HG03457 (cell line): ENCODE data around the gene MIPOL1.
"Not testable (repeated sequence)": the region's sequence is repeated elsewhere in the genome, so short reads cannot be mapped to it uniquely, and the experiment has no call there.

Source experiments
- ATAC-seq: cut with Tn5 transposase; IDR thresholded peaks from one replicate; pipeline ENCODE4 v1.9.1; 2021; ENCODE audit warnings: moderate number of reproducible peaks; ENCODE audit not compliant: unreplicated experiment

Gene MIPOL1

GRCh38 chr14:37397157-37397940 is 199.6 kb downstream of the MIPOL1 start:
- not testable (repeated sequence) for ATAC-seq

DNA sequence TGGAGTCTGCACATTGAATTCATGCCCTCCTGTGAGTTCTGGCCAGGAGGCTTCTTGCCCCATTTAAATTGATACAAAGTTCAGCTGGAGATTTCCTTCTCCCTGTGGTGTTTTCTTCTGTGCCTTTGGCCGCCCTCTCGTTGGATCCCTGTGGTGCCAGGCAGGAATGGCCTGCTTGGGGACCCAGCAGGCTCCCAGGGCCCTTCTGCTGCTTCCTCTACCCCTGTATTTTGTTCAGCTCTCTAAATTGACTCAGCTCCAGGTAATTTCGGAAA is 200.1 kb downstream of the MIPOL1 start:
- ATAC-seq = no peak

DNA sequence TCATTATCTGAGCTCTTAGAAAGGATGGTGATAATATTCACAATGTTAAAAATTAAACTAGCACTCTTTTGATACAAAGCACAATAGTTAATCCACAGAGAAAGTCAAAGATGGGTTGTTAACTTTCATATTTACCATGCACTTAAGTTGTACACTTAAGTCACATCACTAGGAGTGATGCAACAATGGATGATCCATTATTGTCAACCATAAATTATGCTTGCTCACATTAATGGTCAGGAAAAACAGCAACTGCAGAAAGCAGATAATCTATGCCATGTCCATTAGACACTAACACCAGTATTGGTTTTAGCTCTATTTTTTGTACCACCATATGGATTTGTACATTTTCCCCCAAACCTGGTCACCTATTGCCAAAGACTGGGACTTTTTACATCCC is 201.8 kb downstream of the MIPOL1 start:
- ATAC-seq = no peak

GRCh38 chr14:37401093-37401492 is 203.4 kb downstream of the MIPOL1 start:
- no peak for ATAC-seq

DNA sequence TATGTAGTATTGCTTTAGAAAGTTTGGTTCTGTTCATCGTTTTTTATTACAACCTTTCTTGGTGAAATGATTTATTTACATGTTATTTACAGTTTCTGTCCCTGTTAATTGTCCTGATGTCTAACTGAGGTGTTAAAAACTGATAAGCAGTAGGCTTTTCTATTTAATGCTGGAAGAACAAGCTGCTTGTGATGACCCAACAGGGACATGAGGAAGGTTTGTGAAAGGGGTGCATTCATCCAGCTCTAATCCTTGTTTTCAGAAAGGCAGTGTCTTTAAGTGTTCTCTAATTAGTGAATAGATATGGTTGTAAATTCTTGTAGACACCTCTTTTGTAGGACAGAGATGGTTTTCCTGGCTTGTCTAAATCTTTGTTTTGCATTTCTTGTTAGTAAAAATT is 205.9 kb downstream of the MIPOL1 start:
- no peak for ATAC-seq

GRCh38 chr14:37406095-37406494 is 208.4 kb downstream of the MIPOL1 start:
- ATAC-seq = no peak

DNA sequence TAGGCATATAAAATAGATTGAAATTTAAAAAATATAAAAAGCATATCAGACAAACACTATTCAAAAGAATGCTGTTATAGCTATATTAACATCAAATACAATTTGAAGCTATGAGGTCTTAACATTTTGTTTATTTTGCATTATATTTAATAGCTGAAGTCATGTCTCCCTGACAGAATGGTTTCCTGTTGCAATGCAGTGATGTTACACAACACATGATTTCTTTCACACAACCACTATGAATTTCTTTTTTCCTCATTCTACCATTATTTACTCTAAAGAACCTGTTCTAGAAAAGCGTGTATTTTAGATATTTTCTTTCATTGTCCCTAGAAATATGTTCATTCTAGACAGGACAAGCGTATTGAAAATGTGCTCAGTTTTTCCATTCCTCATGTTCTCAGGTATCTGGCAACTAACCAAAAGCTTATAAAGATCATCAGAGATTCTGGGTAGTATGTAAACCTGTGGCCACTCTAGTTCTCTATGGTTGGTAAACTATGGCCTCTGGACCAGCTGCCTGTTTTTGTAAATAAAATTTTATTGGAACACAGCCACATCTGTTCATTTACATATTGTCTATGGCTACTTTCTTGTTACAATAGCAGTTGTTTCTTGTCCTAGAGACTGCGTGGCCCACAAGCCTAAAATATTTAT is 213.5 kb downstream of the MIPOL1 start:
- ATAC-seq = no peak

- no peak for ATAC-seq
These were observed 215.3 kb downstream of the MIPOL1 start for GRCh38 chr14:37413050-37413449.

DNA sequence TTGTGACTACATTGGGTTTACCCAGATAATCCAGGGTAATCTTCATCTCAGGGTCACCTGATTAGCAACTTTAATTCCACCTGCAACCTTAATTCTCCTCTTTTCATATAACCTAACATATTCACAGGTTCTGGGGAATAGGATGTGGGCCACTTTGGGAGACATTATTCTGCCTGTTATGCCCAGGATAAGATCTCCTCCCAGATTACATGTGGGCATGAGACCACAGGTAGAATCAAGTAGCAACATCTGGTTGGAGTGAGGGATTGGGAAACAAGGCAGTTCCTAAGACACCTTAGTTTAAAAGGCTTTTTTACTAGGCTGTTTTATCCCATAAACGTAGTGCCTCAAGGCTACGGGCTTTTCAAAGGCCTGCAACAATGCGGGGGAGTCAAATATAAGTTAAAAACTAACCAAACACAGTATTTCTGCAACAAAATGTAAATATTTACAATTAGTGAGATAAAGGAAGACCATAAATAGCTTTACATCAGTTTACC is 215.8 kb downstream of the MIPOL1 start:
- ATAC-seq = no peak

DNA sequence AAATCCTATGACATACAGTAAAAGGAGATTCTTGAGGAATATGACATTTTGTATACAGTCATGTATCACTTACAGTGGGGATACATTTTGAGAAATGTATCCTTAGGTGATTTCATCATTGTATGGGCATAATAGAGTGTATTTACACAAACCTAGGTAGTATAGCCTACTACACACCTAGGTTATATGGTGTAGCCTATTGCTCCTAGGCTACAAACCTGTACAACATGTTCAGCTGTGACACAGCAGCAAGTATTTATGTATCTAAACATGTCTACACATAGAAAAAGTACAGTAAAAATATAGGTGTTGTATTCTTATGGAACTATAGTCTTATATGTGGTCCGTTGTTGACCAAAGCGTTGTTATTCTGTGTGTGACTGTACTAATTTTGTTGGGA is 218.5 kb downstream of the MIPOL1 start:
- ATAC-seq = no peak

DNA sequence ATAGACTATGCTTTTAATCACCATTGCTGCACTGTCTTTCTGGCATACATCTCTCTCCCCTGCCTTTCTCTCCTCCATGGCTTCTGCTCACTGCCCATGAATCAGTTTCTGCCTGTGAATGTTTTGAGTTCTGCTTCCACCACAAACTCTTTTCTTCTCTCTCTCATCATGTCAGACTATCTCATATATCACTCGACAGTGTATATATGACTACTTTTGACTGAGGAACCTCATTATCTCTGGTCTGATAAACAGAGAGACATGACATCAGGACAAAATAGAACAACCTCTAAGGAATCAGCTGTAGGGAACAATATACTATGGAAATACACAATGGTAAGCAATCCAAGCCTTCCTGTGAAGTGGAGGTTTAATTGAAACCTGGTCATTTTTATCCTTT is 219.4 kb downstream of the MIPOL1 start:
- no peak for ATAC-seq

DNA sequence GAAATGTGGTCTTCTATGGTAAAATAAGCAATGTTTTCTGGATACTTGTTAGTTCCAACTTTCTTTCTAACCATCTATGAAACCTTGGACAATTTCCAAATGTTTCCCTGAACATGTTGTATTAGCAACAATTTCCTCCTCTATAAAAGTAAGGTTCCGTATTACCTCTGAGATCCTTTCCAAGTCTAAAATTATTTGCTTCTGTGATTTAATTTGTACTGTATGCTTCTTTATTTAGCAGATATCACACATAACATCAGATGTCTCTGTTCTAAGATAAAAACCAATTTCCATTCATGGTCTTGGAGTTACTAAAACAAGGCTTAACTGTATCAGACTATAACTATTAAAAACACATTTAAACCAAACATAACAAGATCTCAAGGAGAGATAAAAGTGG is 220.1 kb downstream of the MIPOL1 start:
- ATAC-seq = no peak

DNA sequence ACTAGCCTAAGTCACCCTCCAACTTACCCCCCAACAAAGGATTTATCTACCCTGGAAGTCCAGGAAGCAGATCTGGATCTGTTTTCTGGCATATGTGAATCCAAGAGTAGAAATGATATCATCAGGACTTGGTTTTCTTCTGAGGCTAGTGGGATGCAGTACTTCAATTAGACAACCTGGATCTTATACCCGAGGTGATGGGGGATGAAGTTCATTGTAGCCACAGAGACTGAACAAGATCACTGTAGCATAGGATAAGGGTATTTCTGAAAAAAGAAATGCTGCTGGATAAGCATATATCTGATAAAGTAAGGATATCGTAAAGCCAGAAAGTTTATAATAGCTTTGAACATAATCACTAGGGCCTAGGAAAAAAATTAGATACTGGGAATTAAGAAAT is 222.9 kb downstream of the MIPOL1 start:
- no peak for ATAC-seq

DNA sequence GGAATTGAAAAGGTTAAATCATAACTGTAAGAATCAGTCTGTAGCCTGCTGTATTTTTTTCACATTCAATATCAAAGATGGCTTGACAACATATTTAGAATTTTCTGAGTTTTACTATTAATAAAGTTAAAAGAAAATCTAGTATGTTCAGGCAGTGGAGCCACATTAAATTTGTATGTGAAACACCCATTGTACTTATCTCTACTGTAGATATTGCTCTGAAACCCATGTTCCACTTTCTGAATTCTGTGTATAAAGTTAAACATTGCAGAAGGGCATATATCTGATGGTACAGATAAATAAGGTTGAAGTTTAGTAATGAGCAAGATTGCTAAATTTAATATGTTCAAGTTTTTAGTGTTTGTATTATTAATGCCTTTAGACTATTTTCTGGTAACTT is 224.6 kb downstream of the MIPOL1 start:
- no peak for ATAC-seq

- ATAC-seq = no peak
These were observed 225.0 kb downstream of the MIPOL1 start for GRCh38 chr14:37422748-37423147.

DNA sequence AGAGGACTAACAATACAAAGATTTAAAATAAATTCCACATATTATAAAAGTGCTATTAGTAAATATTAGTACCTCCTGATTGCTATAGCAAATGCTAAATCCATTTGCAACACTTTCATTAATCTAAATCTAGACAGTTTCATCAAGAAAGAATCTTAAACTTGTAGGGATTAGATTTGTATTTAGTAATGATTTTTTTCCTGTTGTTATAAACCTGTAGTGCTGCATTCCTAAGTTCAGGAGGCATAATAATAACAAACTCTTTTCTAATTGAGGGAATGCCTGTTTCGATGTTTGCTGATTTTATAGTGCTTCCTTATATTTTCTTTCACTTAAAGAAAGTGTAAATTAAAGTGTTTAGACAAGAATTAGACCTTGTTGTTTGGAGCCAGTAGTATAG is 231.2 kb downstream of the MIPOL1 start:
- no peak for ATAC-seq

DNA sequence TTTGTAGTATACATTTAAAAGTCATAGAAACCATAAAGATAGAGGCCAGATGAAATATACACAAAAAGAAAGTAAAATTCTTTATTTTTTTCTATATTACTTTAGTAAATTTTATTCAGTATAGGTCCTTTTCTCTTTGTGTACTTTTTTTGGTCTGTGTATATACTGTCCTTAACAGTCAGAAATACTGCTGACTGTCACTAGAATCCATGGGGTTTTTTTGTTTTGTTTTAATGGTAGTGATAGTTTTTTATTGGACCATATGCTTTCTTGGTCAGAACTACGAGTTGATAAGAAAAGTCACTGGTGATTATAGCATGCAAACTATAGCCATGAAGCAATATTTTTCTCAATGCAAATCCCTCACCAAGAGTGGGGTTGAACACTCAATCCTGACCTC is 231.9 kb downstream of the MIPOL1 start:
- no peak for ATAC-seq

GRCh38 chr14:37434867-37435266 is 237.1 kb downstream of the MIPOL1 start:
- ATAC-seq = no peak

GRCh38 chr14:37436519-37436918 is 238.8 kb downstream of the MIPOL1 start:
- ATAC-seq = no peak

DNA sequence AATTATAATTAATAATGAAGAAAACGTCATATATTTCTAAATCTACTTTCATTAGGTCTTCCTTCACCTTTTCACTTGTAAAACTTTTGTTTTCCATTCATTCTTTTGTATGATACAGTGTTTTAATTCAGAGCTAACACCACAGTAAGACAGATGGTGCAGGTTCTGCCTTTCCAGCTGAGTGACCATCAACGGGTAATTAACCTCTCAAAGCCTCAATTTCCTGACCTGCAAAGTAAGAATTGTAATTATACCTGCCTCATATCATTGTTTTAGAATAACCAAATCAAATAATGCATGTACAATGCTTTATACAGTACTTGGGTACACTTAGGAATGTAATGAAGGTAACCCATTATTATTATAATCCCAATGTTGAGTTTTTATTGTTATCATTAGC is 239.8 kb downstream of the MIPOL1 start:
- no peak for ATAC-seq

GRCh38 chr14:37438444-37438843 is 240.7 kb downstream of the MIPOL1 start:
- no peak for ATAC-seq

- ATAC-seq = no peak
These were observed 245.7 kb downstream of the MIPOL1 start for GRCh38 chr14:37443461-37443860.
